RPMI7951 (cell line): Measurements from ENCODE around the gene SPSB4. TPM values are rescaled to one million over a fixed set of nuclear protein-coding genes. Genes with fewer than 3 reads are reported as not detected.
"Not testable (repeated sequence)": the region's sequence is repeated elsewhere in the genome, so short reads cannot be mapped to it uniquely, and the experiment has no call there.

Source experiments
- DNase-seq: peaks from one replicate; pipeline ENCODE4 v3.0.0-alpha.2; 2012; ENCODE audit warnings: low read depth
- total RNA-seq: library from RNA; depleted of rRNA; stranded (reverse); fragments of >200 nt; shearing (Covaris generic); gene quantifications from 2 replicates; pipeline ENCODE4 v1.2.3, GENCODE V29; 2014

The SPSB4 gene
- total RNA-seq, 1 experiment from 2014 or later, result not detected

DNA sequence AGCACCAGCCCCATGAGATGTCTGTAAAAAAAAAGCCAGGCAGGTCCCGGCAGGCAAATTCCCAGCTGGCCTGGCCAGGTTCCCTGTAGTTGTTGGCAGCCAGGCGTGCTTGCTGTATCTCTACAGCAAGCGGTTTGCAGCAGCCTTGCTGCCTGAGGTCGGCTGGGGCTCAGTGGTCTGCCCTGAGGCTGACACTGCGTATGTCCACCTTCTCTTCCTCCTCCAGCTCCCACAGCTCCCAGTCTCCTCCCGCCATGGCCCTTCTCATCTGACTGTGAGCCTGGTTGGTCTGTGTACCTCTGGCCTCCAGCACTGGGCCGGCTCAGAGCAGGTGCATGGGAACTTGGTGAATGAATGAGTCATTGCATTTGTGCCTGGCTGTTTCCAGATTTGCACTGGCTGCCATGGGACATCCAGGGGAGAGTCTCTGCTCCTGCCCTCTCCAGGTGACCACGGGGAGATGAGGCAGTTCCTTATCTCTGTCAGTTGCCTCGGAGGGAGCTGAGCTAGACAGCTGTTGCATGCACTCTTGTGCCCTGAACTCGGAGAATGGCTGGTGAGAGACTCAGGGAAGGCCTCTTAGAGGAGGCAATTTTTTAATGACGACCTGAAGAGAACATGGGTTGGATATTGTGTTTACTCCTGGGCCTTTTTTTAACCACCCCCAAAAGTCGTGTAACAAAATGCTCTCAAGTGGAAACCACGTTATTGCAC lies 43.0 kb downstream of the SPSB4 start:
- DNase-seq, result peak; percentile 38

DNA sequence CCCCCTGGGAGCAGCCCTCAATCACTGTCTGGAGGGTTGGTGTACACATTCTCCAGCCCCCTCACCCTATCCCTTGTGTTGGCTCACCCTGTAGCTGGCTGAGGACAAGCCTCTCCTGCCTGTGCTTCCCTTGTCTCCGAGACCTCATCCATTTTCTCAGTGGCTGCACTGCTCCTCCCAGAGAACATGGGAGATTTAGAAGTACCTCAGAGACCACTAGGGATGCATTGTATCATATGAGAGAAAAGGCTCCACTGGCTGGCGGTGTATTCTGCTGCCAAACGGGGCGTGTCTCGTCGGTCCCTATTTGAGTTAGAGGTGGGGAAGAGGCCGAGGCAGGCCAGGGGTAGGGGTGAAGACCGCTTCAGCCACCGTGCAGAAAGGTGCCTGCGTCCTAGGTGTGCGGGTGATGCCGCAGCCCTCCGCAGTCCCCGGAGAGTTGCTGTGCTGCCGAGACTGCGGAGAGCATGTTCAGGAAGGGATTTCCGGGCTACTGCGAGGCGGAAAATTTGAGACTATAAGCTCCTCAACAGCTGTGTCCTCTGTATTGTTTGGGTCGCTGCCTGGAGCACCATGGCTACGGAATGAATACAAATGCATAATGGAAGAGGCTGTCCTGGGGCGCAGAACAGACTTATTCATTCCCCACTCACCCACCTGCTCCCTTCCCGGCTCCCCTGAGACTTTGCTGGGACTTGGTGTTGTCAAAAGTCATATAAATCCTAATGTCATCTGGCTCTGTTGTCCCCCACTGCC lies 43.8 kb downstream of the SPSB4 start:
- DNase-seq, result peak; percentile 37

DNA sequence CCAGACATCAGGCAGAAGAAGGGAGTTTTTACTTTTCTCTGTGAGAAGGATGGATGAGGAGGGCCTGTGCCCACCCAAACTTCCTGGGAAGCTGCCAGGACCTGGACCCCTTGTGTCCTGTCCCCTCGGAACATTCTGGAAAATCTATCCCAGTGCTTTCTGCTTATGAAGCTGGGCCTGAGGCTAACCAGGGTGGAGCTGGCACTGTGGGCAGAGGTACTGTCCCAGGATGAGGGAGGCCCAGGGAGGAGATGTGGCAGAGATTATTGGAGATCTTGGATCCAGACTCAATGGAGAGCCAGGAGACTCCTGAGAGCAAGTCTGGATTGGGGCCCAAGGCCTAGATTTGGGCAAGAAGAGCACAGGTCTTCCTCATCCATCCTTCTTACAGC lies 44.4 kb downstream of the SPSB4 start:
- no peak for DNase-seq

DNA sequence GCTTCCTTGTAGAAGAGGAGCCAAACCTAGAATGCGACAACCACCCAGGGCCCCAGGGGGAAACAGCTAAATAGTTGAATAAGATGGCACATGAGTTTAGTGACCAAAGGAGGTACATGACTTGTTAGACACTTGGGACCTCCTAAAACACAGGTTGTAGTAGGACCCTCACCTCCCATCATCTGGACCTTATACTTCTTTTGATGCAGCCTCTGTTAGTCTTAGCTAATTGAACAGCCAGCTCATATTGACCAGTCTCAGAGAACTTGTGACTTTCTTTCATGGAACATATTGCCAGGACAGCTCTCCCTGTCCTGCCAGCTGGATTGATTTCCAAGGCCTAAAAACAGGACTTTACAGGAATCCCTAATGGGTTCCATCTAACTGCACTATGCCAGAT lies 45.0 kb downstream of the SPSB4 start:
- no peak for DNase-seq

DNA sequence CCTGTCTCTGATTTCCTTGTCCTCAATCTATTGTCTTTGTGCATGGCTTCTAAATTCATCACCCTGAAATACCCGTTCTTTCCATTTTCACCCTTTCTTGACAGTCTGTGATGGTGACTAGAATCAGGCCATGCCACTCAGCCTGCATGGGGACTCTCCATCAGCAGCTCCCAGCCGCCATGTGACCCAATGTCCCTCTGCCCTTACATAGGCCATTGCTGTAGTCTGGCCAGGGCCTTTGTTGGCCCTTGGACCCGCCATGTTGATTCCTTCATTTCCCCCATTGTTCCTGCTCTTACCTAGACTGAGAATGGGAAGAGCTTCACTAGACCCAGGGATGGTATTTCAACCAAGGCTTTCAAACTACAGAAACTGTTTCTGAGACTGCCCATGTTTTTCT lies 45.8 kb downstream of the SPSB4 start:
- no peak for DNase-seq

DNA sequence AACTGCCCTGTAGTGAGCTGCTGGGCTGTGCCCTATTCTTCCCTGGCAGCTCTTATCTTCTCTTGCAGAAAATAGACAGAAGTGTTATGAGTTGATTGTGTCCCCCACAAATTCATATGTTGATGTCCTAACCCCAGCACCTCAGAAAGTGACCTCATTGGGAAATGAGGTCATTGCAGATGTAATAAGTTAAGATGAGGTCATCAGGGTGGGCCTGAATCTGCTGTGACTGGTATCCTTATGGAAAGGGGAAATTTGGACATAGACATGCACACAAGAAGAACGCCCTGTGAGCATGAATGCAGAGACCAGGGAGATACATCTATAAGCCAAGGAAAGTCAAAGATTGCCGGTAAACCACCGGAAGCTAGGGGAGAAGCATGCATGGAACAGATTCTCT lies 49.0 kb downstream of the SPSB4 start:
- no peak for DNase-seq

DNA sequence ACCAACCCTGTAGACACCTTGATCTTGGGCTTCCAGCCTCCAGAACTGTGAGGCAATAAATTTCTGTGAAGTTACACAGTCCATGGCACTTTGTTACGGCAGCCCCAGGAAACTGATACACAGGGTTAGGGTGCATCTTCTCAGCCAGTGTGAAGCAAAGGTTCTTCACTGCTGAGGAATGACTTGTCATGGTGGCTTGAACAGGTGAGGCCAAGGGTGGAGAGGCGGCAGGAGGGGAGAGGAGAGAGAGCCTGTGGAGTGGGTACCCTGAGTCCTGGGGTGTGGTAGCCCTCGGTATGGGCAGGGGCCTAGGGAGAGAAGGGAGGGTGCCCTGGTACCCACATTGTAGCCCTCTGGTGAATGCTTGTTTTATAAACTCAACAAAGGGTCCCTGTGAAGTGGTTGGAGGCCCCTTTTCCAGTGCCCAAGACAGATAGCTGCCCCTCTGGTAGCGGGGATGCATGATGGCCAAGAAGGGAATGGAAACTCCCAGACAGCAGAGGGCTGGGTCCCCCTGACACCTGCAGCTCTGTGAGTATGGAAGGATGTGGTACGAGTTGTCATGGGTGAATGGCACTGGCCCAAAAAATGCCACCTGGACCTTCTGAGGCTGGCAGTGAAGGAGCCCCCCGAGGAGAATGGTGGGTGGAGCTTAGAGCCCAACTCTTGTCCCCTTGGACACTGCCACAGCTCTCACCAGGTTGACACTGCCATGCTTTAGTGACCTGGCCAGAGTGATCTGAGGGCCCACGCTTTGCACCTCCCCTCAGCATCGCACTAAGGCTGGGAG lies 49.6 kb downstream of the SPSB4 start:
- no peak for DNase-seq

DNA sequence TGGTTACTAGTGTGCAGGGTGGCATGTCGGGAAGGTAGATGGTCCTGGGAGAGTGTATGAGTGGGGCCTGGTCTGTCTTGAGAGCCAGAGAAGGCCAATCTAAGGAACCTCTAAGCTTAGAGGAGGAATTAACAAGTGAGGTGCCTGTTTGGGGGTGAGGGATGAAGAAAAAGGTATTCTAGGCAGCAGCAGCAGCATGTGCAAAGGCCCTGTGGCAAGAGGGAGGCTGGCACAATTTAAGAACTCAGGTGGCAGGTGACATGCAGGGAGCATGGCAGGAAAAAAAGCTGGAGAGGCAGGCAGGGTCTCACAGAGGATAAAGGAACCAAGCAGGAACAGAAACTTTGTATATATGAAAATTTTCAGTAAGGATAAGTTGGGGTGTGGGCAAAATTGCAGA lies 51.2 kb downstream of the SPSB4 start:
- no peak for DNase-seq

DNA sequence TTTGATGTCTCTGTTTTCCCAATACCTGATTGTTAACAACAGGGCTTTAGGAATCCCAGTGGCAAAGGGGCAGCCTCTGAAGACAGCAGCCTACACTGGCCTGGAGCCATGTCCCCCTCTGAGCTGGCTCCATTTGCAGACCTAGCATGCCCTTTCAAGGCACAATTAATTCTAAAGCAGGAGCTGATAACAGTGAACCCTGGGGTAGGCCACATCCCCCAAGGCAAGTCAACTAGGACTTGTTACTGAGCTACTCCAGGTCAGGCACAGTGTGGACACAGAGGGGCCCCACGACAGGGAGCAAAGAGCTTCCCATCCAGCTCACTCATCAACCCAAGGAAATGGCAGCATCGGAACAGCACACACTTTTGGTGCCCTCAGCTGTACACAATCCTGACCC lies 51.9 kb downstream of the SPSB4 start:
- no peak for DNase-seq

DNA sequence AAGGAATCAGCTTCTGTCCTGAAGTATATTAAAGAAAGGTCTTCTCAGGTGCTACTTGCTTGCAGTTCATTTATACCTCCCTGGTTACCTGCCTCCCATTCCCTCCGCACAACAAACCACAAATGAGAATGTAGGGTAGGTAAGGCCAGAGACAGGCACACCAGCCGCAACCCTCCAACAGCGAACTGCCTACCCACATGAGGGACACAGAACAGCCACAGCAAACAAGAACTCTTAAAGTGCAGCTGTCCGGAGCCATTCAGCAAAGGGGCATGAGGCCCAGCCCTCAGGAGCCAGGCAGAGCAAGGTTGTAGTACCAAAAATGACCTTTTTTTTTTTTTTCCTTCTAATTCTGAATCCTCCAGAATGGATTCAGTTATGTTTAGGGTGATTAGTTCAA lies 52.4 kb downstream of the SPSB4 start:
- no peak for DNase-seq

DNA sequence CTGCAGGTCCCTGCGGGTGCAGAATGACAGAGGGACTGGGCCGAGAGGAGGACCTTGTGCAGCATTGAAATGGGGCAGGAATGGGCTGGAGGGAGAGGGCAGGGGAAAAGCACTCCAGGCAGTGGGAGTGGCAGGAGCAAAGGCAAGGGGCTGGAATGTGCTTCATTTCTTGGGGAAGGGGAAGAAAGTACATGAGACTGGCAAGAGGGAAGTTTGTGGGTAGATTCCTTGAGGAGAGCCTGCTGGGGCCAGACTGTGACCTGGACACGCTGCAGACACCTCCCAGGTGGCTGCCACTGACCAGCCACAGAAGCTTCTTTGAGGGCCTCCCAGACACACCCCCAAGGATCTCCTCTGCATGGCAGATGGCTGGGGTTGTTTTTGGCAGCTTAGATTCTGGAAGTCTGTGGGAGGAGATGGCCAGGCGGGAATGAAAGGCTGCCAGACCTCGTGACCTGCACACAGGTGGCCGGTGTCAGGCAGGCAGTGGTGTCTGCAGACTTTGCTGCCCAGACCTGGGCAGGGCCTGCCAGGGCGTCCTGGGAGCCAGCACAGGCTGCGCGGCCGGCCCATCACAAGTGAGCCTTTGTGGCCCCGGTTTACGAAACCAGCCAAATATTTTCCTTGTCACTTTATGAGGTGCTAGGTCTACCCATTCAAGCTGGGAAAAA lies 53.1 kb downstream of the SPSB4 start:
- DNase-seq, result no peak

DNA sequence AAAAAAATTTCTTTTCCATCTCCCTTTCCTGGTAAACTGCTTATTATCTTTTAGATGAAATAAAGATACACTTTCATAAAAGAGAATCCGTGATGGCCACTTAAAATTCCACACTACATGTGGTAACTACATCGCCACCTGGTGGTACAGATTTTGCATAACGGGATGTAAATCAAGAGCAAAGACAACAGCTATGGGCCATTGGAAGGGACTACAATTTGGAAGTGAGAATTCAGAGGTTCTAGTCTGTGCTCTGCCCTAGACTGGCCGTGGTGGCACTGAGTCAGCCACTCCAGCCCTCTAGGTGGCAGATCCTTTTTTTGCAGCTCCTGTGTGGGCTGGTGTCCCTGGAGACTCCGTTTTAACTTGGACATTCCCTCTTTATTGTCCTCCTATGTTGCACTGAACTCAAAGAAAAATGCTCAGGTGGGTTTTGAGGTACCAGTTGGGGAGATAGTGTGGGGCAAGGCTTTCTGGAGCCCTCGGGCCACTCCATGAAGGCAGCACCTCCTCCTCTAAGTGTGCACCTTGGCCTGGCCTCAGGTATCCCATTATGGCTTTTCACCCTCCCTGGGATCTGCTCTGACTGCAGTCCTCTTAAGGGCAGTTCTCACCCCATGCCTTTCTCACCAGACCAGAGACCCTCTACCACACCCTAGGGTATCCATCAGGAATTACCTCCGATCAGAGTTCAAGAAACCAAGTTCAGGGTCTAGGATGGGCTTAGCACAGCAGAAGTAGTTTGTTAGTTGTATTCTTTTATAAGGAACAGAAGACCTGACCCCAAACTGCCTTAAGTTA lies 54.9 kb downstream of the SPSB4 start:
- peak; percentile 69 for DNase-seq

DNA sequence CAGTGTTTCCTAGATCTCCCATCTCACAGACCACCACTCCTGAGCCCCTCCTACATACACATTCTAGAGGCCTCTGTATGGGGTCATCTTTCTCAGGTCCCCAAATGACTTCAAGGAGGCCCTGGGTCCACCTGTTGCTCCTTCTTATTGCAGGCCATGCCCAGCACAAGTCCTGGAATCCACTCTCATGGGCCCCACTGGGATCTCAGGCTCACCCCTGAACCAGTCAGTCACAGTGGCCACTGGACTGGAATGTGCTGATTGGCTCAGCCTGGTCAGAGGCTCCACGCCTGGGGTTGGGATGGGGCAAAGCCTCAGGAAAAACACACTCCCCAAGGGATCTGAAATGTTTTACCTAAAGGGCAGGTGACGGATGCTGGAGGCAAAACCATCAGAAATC lies 55.7 kb downstream of the SPSB4 start:
- no peak for DNase-seq

DNA sequence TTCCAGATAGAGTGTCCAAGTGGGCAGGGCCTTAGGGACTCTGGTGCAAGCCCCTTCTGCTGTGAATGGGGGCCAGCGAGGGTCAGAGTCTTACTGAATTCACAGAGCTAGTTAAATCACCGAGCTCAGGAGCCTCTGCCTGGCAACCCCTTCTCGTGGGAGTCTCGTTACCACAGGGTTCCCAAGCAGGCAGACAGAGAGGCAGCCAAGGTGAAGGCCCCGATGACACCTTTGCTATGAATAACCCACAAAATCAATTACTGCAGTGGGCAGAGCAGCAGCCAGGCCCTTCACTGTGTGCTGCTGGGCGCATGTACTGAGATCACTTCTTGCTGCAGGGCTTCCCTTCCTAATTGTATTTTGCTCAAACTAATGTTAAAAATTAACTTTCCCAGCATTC lies 56.9 kb downstream of the SPSB4 start:
- DNase-seq, result no peak

DNA sequence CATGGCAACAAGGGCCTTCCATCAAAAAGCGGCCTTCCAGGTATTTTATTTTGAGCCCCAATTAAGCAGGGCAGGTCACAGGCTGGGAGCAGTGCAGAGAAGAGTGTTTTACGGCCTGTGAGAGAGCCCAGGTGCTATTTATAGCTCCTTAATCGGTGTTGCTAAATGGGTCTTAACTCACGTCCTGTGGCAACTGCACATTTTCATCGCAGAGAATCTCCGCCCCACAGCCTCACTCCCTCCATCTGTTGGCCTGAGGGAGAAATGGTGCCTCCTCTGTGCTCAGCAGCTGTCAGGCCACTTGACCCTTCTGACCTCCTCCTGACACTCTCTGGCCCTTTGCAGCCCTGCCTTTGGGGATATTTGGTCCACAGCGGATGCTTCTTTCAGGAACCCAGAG lies 58.6 kb downstream of the SPSB4 start:
- DNase-seq, result peak; percentile 23

DNA sequence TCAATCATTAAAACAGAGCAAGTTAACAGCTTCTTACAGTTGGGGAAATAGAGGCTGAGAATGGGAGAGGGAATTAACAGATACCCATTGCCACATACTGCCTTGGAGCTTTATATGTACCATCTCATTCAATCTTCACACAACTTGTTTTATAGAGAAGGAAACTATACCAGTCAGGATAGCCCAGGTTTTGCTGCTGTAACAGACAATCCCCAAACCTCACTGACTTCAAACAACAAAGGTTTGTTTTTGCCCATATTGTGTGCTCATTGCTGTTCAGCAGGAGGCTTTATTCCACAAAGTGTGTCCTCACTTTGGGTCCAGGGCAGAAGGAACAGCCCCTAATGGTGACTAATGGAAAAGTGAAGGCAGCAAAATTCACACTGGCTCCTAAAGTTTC lies 59.2 kb downstream of the SPSB4 start:
- DNase-seq, result no peak

DNA sequence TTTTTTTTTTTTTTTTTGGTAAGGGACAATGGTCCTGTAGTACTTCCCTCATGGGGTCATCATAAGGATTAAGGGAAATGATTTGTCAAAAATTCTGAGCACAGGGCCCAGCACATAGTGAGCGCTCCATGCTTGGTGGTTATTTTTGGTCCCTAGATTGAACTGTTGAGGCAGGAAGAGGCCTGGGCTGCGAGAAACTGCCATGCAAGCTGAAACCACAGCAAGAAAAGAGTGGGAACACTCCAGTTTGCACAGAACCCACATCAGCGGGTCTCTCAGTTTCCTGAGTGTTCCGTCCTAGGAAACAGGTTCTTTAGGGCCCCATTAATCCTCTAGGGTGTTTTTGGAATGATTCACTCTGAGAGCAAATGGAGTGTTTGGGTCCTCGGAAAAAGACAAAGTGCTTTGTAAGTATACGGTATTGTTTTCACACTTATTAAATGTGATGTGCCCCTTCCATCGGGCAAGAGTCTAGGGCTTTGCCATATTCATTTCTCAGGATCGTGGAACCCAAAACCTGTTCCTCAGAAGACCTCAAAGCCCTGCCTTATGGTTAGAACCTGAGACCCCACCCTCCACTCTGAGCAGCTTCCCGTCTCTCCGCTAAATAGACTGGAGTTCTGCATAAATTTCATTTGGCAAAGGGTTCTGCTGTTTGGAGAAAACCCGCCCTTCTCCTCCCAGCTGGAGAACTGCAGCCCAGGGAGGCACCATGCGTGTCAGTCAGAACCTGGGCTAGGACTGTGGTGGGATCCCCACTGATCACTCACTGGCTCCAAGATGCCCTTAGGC lies 60.4 kb downstream of the SPSB4 start:
- DNase-seq, result no peak

DNA sequence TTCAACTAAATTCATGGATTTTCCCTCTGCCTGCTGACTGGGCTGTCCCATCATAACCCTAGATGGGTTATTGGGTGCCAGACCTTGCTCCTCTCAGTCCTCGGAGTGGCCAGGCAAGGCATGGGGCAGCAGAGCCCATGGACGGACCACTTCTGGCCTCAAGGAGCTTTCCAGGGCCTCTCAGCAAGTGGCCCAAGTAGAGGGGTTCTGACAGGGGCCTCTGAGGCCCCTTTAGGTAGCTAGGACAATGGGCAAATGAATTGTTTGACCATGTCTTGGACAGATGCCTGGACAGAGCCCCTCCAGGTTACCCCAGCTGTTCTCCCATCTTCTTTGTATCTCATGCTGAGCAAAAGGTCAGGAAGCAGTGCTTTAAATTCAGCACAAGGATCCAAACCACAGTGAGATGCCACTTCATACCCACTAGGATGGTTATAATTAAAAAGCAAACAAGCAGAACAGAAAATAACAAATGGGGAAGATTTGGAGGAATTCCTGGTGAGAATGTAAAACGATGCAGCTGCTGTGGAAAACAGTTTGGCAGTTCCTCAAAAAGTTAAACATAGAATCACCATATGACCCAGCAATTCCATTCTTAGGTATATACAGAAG lies 61.6 kb downstream of the SPSB4 start:
- DNase-seq, result no peak

DNA sequence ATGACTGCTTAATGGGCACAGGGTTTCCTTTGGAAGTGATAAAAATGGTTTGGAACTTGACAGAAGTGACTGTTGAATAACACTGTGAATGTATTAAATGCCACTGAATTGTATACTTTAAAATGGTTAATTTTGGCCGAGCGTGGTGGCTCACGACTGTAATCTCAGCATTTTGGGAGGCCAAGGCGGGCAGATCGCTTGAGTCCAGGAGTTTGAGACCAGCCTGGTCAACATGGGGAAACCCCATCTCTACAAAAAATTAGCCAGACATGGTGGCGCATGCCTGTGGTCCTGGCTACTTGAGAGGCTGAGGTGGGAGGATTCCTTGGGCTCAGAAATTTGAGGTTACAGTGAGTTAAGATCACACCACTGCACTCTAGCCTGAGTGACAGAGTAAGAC lies 62.5 kb downstream of the SPSB4 start:
- not testable (repeated sequence) for DNase-seq

DNA sequence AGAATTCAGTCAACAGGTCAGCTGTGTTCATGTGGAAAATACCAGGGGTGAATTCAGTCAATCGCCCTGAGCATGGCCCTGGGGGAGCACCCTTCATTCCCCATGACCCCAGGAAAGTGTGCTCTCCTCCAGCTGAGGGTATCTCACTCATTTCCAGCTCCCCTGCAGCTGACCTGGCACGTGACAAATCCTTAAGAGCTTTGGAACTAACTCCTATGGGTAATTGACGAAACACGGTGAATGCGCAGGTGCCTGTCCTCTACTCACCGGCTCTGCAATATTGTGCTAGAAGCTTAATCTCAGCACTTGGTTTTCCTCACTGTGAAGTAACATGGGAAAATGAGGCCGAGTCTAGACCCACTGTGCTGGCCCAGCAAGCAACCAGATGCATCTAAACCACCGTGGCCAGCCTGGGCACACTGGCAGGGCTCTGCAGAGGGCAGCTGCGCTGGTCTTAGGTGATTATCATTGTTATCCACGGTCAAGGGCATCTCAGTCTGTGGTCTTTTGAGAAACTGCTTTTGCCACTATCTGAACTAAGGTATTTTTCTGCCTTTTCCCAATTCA lies 63.1 kb downstream of the SPSB4 start:
- no peak for DNase-seq
